Measurements from ENCODE around the gene CPLANE2.

- no peak for TF ChIP-seq CTCF (conservative IDR thresholded peaks at IDR 0.05; ENCODE audit: low read depth, low read length)
- no peak for TF ChIP-seq EZH2 (IDR thresholded peaks at IDR 0.05; ENCODE audit: borderline replicate concordance, low read depth, low read length, poor library complexity, severe bottlenecking)
Observed at GRCh38 chr1:16207318-16208269, 29.4 kb downstream of the CPLANE2 start.

All from A673 (cell line).